Muscle of back (tissue), 13 donors: ENCODE results near the gene TACR2. TPM values are rescaled to one million over a fixed set of nuclear protein-coding genes. Genes with fewer than 3 reads are reported as not detected.

Experiments used
- DNase-seq, 3 donors: peaks; one replicate each; pipeline versions ENCODE4 v3.0.0 to v3.0.0-alpha.2; 2013
- long read RNA-seq, 9 donors: transcript quantifications; one replicate each; lab custom pipeline, GENCODE V29; 2026
- polyA plus RNA-seq, 10 donors: library from polyadenylated mRNA; unstranded; fragments of 120-200 nt; gene quantifications; one replicate each; pipeline ENCODE4 v1.2.1, GENCODE V29; 2013; ENCODE audit not compliant: insufficient read length in 10 of 10

The TACR2 gene
- under 1 TPM; 0.20 to 0.84 (median 0.40) TPM for polyA plus RNA-seq
- long read RNA-seq, donor 1 = 0 reads
- long read RNA-seq, donor 2 = 0 reads
- long read RNA-seq, donor 3 = 0 reads
- long read RNA-seq, donor 4, partial matches to known transcripts = 26 of 26 reads
- long read RNA-seq, donor 4, other reads (novel, unspliced or antisense) = 0 of 26 reads
- long read RNA-seq, donor 5 = 0 reads
- long read RNA-seq, donor 6 = 0 reads
- long read RNA-seq, donor 7 = 0 reads
- long read RNA-seq, donor 8 = 0 reads
- long read RNA-seq, donor 9 = 0 reads

- no peak for DNase-seq
Measured at GRCh38 chr10:69416695-69417094, at the start of gene TACR2. TSS of gene TACR2 (minus strand) at chr10:69416918. CDS start at chr10:69416323, 595 bp downstream.

- DNase-seq = no peak
Measured at GRCh38 chr10:69466158-69466490, 49.4 kb upstream of the TACR2 start.

GRCh38 chr10:69465457-69466157, 48.9 kb upstream of the TACR2 start:
- DNase-seq = no peak

- DNase-seq = peak; percentile 44 to 55 (median 46)
Measured at GRCh38 chr10:69464801-69465401, 48.2 kb upstream of the TACR2 start.

- DNase-seq = no peak
Measured at GRCh38 chr10:69464401-69464800, 47.7 kb upstream of the TACR2 start.

GRCh38 chr10:69463886-69464285, 47.2 kb upstream of the TACR2 start:
- DNase-seq = no peak

GRCh38 chr10:69461243-69462025, 44.7 kb upstream of the TACR2 start:
- no peak for DNase-seq

GRCh38 chr10:69460576-69461242, 44.0 kb upstream of the TACR2 start:
- no peak for DNase-seq

- no peak for DNase-seq
Measured at GRCh38 chr10:69459893-69460575, 43.3 kb upstream of the TACR2 start.

- no peak for DNase-seq
Measured at GRCh38 chr10:69459101-69459790, 42.5 kb upstream of the TACR2 start.

GRCh38 chr10:69458430-69459100, 41.8 kb upstream of the TACR2 start:
- DNase-seq = no peak

- no peak for DNase-seq
Measured at GRCh38 chr10:69457771-69458237, 41.1 kb upstream of the TACR2 start.

GRCh38 chr10:69456880-69457693, 40.4 kb upstream of the TACR2 start:
- DNase-seq = no peak

- no peak for DNase-seq
Measured at GRCh38 chr10:69455006-69455763, 38.5 kb upstream of the TACR2 start.

- DNase-seq = no peak
Measured at GRCh38 chr10:69453795-69454194, 37.1 kb upstream of the TACR2 start.

GRCh38 chr10:69452676-69453415, 36.1 kb upstream of the TACR2 start:
- DNase-seq = no peak

- DNase-seq = no peak
Measured at GRCh38 chr10:69451784-69452251, 35.1 kb upstream of the TACR2 start.
